ENCODE results near the gene RRBP1.

DNA sequence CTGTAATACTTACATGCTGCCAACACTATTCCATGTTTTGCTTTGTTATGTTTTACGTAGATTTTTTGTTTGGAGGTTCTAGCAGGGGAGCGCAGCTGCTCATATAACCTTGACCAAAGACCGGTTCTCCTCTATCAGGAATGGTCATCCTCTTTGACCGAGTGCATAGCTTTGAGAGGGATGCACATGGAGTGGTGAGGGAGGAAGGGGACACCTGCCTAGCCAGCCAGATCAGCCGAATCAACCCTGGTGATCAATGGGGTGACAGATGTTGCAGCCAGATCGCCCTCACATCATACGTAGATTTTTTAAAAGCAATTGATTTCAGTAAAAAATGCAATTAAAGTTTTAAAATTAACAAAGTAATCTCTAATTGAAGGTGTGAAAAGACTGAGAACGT, 105.8 kb downstream of the RRBP1 start:
- TF ChIP-seq, protein P1, sequence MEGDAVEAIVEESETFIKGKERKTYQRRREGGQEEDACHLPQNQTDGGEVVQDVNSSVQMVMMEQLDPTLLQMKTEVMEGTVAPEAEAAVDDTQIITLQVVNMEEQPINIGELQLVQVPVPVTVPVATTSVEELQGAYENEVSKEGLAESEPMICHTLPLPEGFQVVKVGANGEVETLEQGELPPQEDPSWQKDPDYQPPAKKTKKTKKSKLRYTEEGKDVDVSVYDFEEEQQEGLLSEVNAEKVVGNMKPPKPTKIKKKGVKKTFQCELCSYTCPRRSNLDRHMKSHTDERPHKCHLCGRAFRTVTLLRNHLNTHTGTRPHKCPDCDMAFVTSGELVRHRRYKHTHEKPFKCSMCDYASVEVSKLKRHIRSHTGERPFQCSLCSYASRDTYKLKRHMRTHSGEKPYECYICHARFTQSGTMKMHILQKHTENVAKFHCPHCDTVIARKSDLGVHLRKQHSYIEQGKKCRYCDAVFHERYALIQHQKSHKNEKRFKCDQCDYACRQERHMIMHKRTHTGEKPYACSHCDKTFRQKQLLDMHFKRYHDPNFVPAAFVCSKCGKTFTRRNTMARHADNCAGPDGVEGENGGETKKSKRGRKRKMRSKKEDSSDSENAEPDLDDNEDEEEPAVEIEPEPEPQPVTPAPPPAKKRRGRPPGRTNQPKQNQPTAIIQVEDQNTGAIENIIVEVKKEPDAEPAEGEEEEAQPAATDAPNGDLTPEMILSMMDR (conservative IDR thresholded peaks at IDR 0.05 in 1 of 2, IDR thresholded peaks at IDR 0.05 in 1 of 2; ENCODE audit: extremely low read depth in 1 of 2, insufficient read depth in 1 of 2, low read depth in 1 of 2, low read length in 2 of 2) = no peak
- no peak for TF ChIP-seq EZH2 (IDR thresholded peaks at IDR 0.05; ENCODE audit: borderline replicate concordance, low read length)
